ENCODE results near the gene MED20. TPM values are rescaled to one million over a fixed set of nuclear protein-coding genes. Genes with fewer than 3 reads are reported as not detected.

MED20 gene
- total RNA-seq, 2 donors from 2014 or later: 25.5 to 33.0 TPM

DNA sequence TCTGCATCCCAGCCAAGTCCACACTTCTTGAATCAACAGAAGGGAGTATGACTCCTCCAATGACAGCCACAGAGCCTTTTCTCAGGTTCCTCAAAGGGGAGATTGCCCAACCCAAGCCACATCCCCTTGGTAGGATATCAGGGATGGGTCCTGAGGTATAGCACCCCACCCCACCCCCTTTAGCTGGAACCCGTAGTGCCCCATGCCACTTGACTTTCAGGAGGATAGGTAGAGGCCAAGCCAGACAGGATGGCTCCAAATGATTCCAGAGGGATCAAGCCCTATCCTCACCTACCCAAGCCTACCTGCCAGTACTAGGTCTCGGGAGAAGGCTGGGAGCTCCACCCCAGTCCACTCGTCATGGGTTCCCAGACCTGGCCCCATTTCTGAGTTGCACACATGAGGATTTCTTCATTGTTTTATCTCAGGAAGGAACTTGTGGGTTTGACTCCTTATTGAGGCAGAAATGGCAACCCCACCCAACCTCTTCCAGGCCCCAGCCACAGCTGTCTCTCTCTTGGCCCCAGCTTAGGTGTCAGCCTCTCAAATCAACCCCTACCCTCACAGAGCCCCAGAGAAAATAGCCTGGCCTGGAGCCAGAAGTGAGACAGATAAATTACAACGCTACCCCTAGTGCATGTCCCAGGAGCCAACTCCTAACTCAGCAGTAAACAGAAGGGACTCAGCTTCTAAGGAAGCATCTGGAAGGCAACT, 17.1 kb upstream of the MED20 start:
- ATAC-seq (peak in 1 of 2 donors; percentile 5), DNase-seq (ENCODE audit: low spot score) (peak; percentile 70)
- H3K4me3 Mint-ChIP-seq: peak overlapping the region; percentile 97
- H3K27ac Mint-ChIP-seq: peak overlapping the region; percentile 88 to 95
- H3K36me3 Mint-ChIP-seq: peaks cover 34% of the 10 kb centered on the region
- H3K4me1 Mint-ChIP-seq (ENCODE audit: low read depth in 2 of 2): peaks cover 65 to 74% of the 10 kb centered on the region in 2 donors
- H3K27me3 Mint-ChIP-seq: no peaks in the 10 kb centered on the region
- no peaks in the 10 kb centered on the region for H3K9me3 Mint-ChIP-seq

DNA sequence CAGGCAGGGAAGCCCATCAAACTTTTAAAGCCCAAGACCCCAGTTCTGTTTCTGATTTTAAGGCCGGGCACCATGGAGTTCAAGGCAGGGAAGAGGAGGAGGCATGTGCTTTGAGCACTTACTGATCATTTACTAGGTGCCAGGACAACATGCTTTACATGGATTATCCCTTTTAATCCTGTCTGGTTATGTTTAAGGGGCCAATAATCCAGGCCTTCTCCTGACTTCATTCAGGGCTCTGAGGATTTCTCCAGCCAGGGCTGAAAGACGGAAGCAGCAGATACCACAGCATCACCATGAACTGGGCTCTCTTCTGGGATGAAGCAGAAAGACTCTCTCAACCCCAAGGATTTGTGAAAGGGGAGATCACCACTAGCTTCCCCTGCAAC, 16.5 kb upstream of the MED20 start:
- no peak for DNase-seq (ENCODE audit: low spot score)
- peaks cover 37% of the 10 kb centered on the region for H3K36me3 Mint-ChIP-seq
- H3K27me3 Mint-ChIP-seq: no peaks in the 10 kb centered on the region
- no peak for ATAC-seq
- peak overlapping the region; percentile 97 for H3K4me3 Mint-ChIP-seq
- H3K27ac Mint-ChIP-seq: peak overlapping the region; percentile 88 to 95
- H3K9me3 Mint-ChIP-seq: no peaks in the 10 kb centered on the region
- H3K4me1 Mint-ChIP-seq (ENCODE audit: low read depth in 2 of 2): peaks cover 68 to 76% of the 10 kb centered on the region in 2 donors

DNA sequence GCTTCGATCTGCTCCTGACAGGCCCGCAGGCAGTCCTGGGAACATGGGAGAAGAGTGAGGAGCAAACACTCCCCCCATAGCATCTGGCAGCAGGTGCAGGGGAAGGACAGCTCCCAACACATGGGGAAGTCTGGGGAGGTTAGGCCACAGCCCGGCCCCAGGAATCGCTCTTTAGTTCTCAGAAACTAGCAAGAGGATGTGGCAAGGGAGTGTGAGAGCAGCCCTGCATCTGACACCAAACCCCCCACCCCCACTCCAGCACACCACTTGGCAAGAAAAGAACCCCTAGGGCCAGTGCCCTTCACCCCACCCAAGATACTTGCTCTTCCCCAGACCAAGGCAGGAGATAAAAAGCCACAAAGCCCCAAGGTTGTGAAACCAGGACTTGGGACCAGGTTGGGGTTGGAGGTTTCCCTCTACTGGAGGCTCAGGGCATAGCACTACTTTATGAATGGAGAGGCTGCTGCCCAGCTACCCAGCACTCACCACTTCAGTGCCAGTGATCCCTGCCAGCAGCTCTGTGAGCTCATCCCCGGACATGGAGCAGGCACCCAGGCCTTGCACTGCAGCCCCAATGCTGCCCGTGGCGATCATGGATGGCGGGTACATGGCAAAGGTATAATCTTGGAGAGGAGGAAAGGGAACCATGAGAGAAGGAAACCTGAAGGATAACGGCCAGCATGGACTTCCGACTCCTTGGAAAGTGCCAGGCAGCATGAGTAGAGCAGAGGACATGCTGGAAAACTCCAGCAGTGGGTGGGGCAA, 15.3 kb upstream of the MED20 start:
- ATAC-seq (peak; percentile 93), DNase-seq (ENCODE audit: low spot score) (peak; percentile 97)
- H3K36me3 Mint-ChIP-seq: peaks cover 44% of the 10 kb centered on the region
- H3K27me3 Mint-ChIP-seq: no peaks in the 10 kb centered on the region
- H3K9me3 Mint-ChIP-seq: no peaks in the 10 kb centered on the region
- H3K4me3 Mint-ChIP-seq: peak overlapping the region; percentile 97
- peak overlapping the region; percentile 88 to 95 for H3K27ac Mint-ChIP-seq
- H3K4me1 Mint-ChIP-seq (ENCODE audit: low read depth in 2 of 2): peaks cover 73 to 75% of the 10 kb centered on the region in 2 donors

DNA sequence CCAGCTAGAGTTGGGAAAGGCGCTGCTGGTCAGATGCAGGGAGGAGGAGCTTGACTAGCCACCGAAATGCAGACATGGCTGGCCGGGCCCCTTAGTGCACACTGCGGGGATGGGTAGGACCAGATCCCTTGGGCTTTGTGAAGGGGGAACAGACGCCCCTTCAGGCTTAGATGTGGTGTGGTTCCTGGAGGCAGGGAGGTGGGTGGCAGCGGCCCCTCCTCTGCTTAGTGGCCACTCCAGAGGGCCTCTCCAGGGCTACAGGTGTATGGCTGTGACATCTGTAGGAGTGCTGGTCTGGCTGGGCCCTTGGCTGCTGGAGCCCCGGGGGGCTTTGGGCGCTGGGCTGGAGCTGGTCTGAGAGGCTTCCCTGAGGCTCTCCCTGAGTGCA, 14.7 kb upstream of the MED20 start:
- Mint-ChIP-seq H3K27ac (peak overlapping the region; percentile 88 to 95), H3K9me3 (no peaks in the 10 kb centered on the region), H3K27me3 (no peaks in the 10 kb centered on the region), H3K4me3 (peak overlapping the region; percentile 97), H3K36me3 (peaks cover 44% of the 10 kb centered on the region), H3K4me1 (ENCODE audit: low read depth in 2 of 2) (peaks cover 75 to 77% of the 10 kb centered on the region in 2 donors)
- ATAC-seq (peak in 1 of 2 donors; percentile 0), DNase-seq (ENCODE audit: low spot score) (no peak)

DNA sequence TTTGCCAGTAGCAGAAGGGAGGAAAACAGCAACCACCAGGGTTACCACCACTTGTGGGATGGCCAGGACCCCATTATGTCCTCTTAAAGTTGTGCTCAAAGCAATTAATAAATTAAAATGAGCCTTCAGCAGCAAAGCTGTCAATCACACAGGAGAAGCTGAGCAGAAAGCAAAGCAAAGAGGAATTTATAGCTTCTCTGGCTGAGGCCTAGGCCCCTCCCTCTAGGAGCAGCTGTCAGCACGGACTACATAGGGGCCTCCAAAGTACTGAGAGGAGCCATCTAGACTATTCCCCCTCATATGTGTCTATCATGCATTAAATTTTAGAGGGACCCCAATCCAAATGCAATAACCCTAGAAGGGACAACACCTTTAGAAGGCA, 14.2 kb upstream of the MED20 start:
- ATAC-seq (no peak), DNase-seq (ENCODE audit: low spot score) (no peak)
- H3K27ac Mint-ChIP-seq: peak overlapping the region; percentile 88 to 95
- peak overlapping the region; percentile 97 for H3K4me3 Mint-ChIP-seq
- no peaks in the 10 kb centered on the region for H3K27me3 Mint-ChIP-seq
- H3K36me3 Mint-ChIP-seq: peaks cover 41% of the 10 kb centered on the region
- peaks cover 72 to 73% of the 10 kb centered on the region in 2 donors for H3K4me1 Mint-ChIP-seq (ENCODE audit: low read depth in 2 of 2)
- no peaks in the 10 kb centered on the region for H3K9me3 Mint-ChIP-seq

DNA sequence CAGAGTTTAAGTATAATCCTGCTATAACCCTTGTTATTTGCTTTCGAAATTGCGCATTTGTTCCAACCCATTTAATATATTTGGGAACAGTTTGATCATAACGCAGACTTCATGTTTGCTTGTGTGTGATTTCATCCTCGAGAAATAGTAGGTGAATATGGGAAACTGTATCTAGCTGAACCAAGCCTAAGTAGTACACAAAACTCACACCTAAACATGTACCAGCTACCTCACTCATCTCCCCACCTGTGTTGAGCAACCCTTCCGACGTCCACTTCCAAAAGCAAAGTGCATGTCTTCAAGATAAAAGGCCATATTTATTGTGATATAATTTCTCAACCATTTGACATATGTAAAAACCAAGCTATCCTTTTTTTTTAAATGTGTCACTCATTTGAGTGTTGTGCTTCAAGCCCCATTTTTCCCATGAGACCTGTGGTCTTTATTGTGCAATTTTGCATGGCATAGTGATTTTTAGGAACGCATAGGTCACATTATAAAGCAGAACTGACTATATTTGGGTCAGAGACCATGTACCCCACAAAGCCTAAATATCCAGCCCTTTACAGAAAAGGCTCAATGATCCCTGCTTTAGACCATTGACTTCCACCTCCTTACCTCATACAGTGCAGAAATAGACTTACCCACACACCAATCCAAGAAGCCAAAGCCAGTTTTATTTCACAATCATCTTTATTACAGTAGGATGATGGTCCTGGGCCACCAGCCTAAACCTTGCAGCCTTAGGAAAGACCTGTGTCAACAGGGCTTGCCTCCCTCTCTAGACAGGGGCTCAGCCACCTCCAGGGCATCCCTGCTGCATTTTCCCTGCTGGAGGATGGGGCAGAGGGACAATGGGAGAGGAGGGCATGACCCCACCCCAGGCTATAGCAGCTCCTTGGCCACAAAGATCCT, 13.6 kb upstream of the MED20 start:
- Mint-ChIP-seq H3K27me3 (no peaks in the 10 kb centered on the region), H3K4me3 (peak overlapping the region; percentile 97), H3K27ac (peak overlapping the region; percentile 88 to 95), H3K36me3 (peaks cover 34% of the 10 kb centered on the region), H3K4me1 (ENCODE audit: low read depth in 2 of 2) (peaks cover 65 to 67% of the 10 kb centered on the region in 2 donors), H3K9me3 (no peaks in the 10 kb centered on the region)
- ATAC-seq: no peak
- DNase-seq (ENCODE audit: low spot score): no peak

DNA sequence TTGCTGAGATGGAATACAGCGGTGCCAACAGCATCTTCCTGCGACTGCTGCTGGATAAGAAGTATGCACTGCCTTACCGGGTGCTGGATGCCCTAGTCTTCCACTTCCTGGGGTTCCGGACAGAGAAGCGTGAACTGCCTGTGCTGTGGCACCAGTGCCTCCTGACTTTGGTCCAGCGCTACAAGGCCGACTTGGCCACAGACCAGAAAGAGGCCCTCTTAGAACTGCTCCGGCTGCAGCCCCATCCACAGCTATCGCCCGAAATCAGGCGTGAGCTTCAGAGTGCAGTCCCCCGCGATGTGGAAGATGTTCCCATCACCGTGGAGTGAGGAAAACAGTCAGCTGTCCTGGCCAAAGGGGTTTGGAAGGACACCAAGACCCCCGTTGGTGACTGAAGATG, 11.4 kb upstream of the MED20 start:
- Mint-ChIP-seq H3K36me3 (peaks cover 37% of the 10 kb centered on the region), H3K27ac (peak overlapping the region; percentile 40 to 95), H3K9me3 (no peaks in the 10 kb centered on the region), H3K4me1 (ENCODE audit: low read depth in 2 of 2) (peaks cover 57 to 63% of the 10 kb centered on the region in 2 donors), H3K27me3 (no peaks in the 10 kb centered on the region), H3K4me3 (no peak overlapping the region)
- no peak for ATAC-seq
- DNase-seq (ENCODE audit: low spot score): no peak

DNA sequence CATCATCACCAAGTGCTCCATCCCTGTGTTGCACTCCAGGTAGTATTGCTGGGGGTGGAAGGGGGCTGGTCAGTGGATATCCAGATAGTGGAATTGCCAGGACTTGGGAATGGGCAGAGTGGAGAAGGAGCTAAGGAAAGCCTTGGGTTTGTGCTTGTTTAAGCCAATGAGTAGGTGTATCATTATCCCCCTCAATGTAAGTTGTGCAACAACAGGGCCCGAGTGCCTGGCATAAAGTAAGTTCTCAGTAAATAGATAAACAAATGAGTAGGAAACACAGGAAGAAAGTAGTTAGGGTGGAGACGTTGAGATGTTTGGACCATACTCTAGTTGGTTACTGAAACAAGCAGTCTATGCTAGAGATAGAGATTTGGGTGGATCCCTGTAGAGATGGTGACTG, 10.9 kb upstream of the MED20 start:
- no peaks in the 10 kb centered on the region for H3K9me3 Mint-ChIP-seq
- DNase-seq (ENCODE audit: low spot score) (no peak), ATAC-seq (no peak)
- peaks cover 37% of the 10 kb centered on the region for H3K36me3 Mint-ChIP-seq
- H3K27me3 Mint-ChIP-seq: no peaks in the 10 kb centered on the region
- peak overlapping the region; percentile 40 to 95 for H3K27ac Mint-ChIP-seq
- H3K4me1 Mint-ChIP-seq (ENCODE audit: low read depth in 2 of 2): peaks cover 51 to 62% of the 10 kb centered on the region in 2 donors
- no peak overlapping the region for H3K4me3 Mint-ChIP-seq

DNA sequence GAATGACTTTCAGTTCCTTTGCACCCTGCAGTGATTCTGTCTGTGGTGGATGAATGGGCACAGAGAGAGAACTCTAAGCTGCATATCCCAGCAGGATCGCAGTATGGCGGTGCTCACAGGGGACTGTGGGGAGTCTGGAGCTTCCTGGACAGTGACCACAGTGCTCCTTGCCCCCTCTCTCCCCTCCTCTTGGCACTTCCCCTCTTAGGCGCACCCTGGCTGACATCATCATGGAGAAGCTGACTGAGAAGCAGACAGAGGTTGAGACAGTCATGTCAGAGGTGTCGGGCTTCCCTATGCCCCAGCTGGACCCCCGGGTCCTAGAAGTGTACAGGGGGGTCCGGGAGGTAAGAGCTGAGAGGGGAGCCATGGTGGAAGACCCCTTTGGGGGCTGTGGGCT, 9.0 kb upstream of the MED20 start:
- no peak for DNase-seq (ENCODE audit: low spot score)
- Mint-ChIP-seq H3K27ac (peak overlapping the region; percentile 40 to 66), H3K27me3 (no peaks in the 10 kb centered on the region), H3K4me3 (no peak overlapping the region), H3K4me1 (ENCODE audit: low read depth in 2 of 2) (peaks cover 39 to 53% of the 10 kb centered on the region in 2 donors), H3K36me3 (peaks cover 30% of the 10 kb centered on the region), H3K9me3 (no peaks in the 10 kb centered on the region)
- no peak for ATAC-seq

DNA sequence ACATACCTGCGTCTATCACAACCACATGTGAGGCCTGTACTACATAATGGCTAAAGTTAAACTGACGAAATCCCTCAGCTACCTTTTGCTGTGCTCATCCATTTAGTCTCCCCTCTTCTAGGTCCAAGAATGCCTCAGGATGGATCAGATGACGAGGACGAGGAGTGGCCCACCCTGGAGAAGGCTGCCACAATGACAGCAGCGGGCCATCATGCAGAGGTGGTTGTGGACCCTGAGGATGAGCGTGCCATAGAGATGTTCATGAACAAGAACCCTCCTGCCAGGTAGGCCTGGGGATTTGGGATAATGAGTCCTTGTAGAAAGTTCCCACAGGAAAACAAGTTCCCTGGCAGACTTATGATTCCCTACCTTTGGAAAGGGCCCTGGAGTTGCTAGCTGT, 6.3 kb upstream of the MED20 start:
- DNase-seq (ENCODE audit: low spot score): no peak
- H3K36me3 Mint-ChIP-seq: peaks cover 38% of the 10 kb centered on the region
- no peaks in the 10 kb centered on the region for H3K9me3 Mint-ChIP-seq
- no peak overlapping the region for H3K4me3 Mint-ChIP-seq
- no peaks in the 10 kb centered on the region for H3K27me3 Mint-ChIP-seq
- ATAC-seq: no peak
- H3K4me1 Mint-ChIP-seq (ENCODE audit: low read depth in 2 of 2): peaks cover 51 to 59% of the 10 kb centered on the region in 2 donors
- peak overlapping the region; percentile 40 to 66 for H3K27ac Mint-ChIP-seq

DNA sequence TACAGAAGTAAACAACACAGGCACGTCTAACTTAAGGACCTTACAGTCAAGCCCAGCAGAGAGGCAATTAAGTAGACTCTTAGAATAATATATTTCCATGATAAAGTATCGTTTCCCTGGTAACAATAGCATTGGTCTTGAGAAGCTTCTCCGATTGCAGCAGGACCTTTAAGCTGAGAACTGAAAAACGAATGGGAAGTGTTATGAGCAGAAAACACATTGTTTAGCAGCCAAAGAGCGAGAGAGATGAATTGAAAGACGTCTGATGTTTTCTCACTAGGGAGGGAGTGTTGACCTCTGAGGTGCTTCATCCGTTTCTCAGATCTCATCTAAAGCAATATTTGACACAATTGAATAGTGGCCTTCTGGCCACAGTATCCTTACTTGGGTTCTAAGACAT, 1.2 kb upstream of the MED20 start:
- no peaks in the 10 kb centered on the region for H3K9me3 Mint-ChIP-seq
- ATAC-seq (no peak), DNase-seq (ENCODE audit: low spot score) (no peak)
- H3K27ac Mint-ChIP-seq: peak overlapping the region; percentile 98
- H3K27me3 Mint-ChIP-seq: no peaks in the 10 kb centered on the region
- H3K4me3 Mint-ChIP-seq: peak overlapping the region; percentile 88
- H3K36me3 Mint-ChIP-seq: peaks cover 22% of the 10 kb centered on the region
- H3K4me1 Mint-ChIP-seq (ENCODE audit: low read depth in 2 of 2): peaks cover 46 to 62% of the 10 kb centered on the region in 2 donors

DNA sequence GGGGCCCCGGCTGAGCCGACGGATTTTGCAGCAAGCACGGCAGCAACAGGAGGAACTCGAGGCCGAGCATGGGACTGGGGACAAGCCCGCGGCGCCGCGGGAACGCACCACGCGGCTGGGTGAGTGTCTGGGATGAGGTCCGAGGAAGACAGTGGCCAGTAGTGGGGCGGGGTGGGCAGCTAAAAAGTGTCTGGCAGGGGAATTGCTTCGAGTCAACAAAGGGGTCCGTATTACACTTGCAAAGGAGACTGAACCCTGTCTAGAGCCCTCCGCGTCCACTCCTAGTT, 716 bp upstream of the MED20 start:
- Mint-ChIP-seq H3K27ac (peak overlapping the region; percentile 98), H3K4me3 (peak overlapping the region; percentile 88), H3K9me3 (no peaks in the 10 kb centered on the region), H3K4me1 (ENCODE audit: low read depth in 2 of 2) (peaks cover 45 to 62% of the 10 kb centered on the region in 2 donors), H3K27me3 (no peaks in the 10 kb centered on the region), H3K36me3 (peaks cover 22% of the 10 kb centered on the region)
- DNase-seq (ENCODE audit: low spot score) (no peak), ATAC-seq (peak; percentile 21 to 31)

DNA sequence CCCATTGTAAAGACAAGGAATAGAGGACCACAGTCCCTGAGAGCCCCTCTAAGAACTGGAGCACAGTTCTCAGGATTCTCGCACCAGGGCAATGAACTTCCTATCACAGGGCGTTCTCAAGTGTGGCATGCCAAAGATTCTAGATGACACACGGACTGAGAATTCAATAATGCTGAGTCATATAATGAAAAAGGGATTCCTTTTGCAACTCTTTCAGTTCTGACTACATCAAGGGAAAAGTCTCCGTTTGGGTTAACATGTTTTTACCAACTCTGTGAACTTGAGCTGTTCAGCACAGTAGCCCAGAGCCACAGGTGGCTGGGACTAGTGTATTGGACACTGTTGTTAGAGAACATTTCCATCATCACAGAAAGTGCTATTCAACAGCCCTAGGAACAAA, 3.4 kb downstream of the MED20 start:
- ATAC-seq (peak in 1 of 2 donors; percentile 28), DNase-seq (ENCODE audit: low spot score) (no peak)
- Mint-ChIP-seq H3K4me3 (peak overlapping the region; percentile 61), H3K4me1 (ENCODE audit: low read depth in 2 of 2) (peaks cover 34 to 41% of the 10 kb centered on the region in 2 donors), H3K9me3 (no peaks in the 10 kb centered on the region), H3K27me3 (no peaks in the 10 kb centered on the region), H3K27ac (peak overlapping the region; percentile 29 to 59), H3K36me3 (peaks cover 8% of the 10 kb centered on the region)
